GM04504 (cell line): ENCODE data around the gene FSTL5.

Source experiments
- DNase-seq: peaks from one replicate; pipeline ENCODE4 v3.0.0-alpha.2; 2012; ENCODE audit warnings: low read depth

Gene FSTL5

DNA sequence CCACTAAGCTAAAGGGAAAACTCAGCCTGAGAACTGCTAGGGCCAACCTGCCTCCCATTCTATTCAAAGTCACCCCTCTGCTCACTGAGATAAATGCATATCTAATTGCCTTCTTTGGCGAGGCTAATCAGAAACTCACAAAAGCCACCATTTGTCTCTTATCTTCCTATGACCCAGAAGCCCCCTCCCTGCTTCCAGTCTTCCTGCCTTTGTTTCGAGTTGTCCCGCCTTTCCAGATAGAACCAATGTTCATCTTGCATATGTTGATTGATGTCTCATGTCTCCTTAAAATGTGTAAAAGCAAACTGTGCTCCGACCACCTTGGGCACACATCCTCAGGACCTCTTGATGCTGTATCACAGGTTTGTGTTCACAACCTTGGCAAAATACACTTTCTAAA lies 459.8 kb downstream of the FSTL5 start:
- no peak for DNase-seq

GRCh38 chr4:161702287-161702686 lies 461.5 kb downstream of the FSTL5 start:
- no peak for DNase-seq

DNA sequence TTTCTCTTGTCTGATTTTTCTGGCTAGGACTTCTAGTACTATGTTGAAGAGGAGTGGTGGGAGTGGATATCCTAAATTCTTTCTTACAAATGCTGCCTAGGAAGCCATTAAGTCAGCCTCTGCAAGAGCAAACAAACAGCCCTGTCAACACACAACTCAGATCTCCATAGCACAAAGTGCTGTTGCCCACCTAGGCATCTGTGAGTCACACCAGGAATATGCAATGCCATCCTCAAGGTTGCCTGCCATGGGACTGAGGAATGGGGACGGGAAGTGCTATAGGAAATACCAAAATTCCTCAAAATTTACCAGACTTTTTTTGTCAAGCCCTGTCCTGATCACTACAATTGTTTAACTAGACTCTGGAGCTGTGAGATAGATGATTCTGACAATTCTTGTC lies 466.9 kb downstream of the FSTL5 start:
- DNase-seq, result no peak

DNA sequence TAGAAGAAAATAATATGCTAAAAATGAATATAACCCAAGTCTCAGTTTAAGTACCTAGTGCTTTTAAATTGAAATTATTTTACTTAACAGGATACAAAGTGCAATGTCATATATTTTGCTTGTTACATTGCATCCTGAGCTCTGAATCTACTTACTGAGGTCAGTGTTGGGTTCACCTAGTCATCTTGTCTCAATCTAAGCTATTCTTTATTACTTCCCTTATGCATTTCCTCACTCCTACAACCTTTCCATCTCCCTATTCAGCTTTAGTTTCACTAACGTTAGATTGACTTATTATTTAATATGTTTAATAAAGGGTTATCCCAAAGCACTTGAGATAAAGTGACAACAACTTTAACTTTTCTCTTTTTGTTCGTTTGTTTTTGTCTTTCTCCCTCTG lies 483.7 kb downstream of the FSTL5 start:
- DNase-seq, result no peak

- no peak for DNase-seq
Measured at GRCh38 chr4:161664740-161665139, 499.1 kb downstream of the FSTL5 start.

- no peak for DNase-seq
Measured at GRCh38 chr4:161663844-161664243, 500.0 kb downstream of the FSTL5 start.

DNA sequence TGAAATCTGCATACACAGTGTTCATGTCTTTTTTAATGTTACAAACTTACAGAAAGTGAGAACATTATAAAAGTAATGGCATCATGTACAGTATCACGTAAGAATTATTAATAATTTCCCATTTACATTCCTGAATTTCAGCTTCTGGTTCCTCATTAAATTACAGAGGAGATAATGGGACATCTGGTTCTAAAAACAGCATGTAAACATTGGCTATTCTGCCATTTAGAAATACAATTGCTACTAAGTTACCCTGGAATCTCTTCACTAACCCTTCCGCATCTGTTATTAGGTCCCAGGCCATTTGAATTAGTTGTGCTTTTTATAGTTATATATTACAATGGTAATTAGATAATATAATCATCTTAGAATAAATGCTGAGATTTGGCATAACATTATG lies 505.1 kb downstream of the FSTL5 start:
- no peak for DNase-seq

DNA sequence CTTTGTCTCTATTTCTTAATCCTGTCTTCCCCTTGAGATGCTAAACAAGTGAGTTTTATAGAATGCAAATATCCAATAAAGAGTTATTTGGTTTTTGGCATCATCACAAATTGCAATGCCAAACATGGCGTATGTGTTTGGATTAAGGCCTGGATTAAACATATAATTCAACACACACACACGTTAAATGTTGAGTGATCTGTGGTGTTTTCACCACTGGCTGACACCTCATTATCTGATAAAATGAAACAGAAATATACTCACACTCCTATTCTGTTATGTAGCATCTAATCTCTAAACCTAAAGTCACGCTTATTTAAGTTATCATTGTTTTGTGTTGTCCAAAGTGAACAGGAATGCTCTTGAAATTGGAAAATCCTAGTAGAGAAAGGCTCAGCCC lies 506.2 kb downstream of the FSTL5 start:
- DNase-seq, result no peak

GRCh38 chr4:161656594-161656993 lies 507.2 kb downstream of the FSTL5 start:
- no peak for DNase-seq

GRCh38 chr4:161655148-161655547 lies 508.7 kb downstream of the FSTL5 start:
- no peak for DNase-seq

GRCh38 chr4:161653697-161654096 lies 510.1 kb downstream of the FSTL5 start:
- no peak for DNase-seq

DNA sequence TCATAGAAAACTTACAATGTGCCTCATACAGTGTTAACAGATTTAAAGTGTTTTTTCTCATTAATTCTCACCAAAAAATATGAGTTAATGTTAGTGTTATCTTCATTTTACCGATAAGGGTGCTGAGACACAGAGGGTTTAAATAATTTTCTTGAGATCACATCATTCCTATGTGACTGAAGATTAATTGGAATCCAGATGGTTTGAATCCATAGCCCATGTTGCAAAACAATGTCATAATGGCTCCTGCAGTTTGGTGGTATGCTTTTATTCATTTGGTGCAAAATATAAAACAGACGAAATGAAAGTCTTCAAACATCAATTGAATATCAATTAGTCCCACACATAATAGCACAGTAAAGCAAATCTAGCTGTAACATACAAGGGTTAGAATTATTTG lies 512.2 kb downstream of the FSTL5 start:
- DNase-seq, result no peak

GRCh38 chr4:161650812-161651211 lies 513.0 kb downstream of the FSTL5 start:
- no peak for DNase-seq

- DNase-seq, result no peak
Measured at GRCh38 chr4:161647757-161648156, 516.0 kb downstream of the FSTL5 start.

DNA sequence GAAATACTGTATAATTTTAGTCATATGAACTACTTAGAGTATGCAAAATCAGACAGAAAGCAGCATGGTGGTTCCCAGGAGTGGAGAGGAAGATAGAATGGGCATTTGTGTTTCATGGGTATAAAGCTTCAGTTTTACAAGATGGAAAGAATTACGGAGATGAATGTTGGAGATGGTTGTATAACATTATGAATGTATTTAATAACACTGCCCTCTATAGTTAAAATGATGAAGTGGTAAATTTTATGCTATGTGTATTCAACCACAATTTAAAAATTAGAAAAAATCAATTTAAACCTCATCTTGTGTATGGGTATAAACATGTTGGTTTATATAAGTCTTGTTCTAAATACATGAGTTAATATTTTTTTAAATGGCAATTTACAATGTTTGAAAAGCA lies 521.1 kb downstream of the FSTL5 start:
- no peak for DNase-seq

- no peak for DNase-seq
Measured at GRCh38 chr4:161629694-161630441, 533.9 kb downstream of the FSTL5 start.

GRCh38 chr4:161604516-161605300 lies 559.1 kb downstream of the FSTL5 start:
- no peak for DNase-seq

- DNase-seq, result no peak
Measured at GRCh38 chr4:161601011-161601410, 562.8 kb downstream of the FSTL5 start.

DNA sequence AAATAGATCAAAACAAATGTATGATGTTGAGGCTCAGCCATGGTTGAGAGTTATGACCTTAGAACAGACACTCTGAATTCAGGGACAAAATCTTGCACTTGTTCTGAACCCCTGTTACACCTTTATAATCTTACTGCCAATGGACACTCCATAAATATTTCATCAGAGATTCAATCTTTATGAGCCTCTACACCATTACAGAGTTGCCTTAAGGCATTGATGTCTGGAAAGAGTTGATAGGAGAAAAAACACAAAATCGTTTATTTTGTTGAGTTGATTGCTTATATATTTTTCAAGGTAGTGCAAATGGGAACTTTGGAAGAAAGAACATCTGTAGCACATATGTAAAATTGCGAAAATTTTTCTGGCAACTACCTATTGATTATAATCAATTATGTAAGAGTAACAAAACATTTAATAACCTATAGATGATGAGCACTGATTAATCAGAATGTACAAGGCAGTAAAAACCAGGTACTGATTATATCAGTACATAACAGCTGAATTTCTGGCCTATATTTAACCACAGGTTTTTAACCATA lies 568.5 kb downstream of the FSTL5 start:
- DNase-seq, result no peak

GRCh38 chr4:161585011-161585410 lies 578.8 kb downstream of the FSTL5 start:
- no peak for DNase-seq

DNA sequence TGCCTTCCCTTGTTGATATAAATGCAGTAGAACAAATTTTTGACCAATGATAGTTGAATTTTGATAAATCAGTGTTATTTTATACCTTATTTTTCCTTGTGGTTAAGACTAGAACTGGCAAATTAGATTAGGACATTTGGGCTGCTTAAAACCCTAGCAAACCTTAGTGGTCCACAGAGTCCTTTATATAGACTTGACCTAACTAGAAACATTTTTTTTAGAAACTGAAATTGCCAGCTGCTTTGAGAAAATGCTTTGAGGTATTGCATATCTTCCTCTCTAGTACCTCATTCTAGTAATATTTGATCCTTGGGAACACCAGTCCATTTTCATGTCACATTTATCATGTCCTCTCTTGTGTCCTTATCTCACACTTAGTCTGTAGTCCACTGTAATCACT lies 580.3 kb downstream of the FSTL5 start:
- no peak for DNase-seq

- peak; percentile 17 for DNase-seq
Measured at GRCh38 chr4:161581262-161582230, 582.3 kb downstream of the FSTL5 start.
